Activated CD4-positive, alpha-beta T cell treated with anti-CD3 and anti-CD28 coated beads, Interleukin-2, amount 50 U/mL, for 48 hours (primary cell): ENCODE results near the gene P2RY6.

Experiments
- DNase-seq, 2 experiments: peaks; one replicate each; pipeline ENCODE4 v3.0.0-alpha.2; 2020

P2RY6 gene

DNA sequence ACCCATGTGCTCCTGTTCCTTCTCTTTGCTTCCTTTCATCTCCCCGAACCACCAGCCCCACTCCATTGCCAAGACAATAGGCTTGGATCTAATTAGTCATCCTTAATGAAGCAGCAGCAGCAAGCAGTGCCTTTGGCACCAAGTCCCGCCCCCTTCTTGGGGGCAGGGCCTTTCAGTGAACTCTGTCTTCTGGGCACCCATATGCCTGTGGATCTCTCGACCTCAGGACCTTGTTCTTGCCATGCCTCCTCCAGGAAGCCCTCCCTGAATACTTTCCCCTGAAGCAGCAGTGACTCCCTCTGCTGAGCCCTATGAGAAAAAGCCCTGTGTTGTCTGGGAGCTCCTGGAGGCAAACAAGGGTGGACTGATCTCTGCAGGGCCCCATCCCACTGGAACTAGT is 68.0 kb downstream of the P2RY6 start:
- DNase-seq, result no peak

GRCh38 chr11:73342633-73343032 is 70.5 kb downstream of the P2RY6 start:
- no peak for DNase-seq

GRCh38 chr11:73343076-73343873 is 71.1 kb downstream of the P2RY6 start:
- DNase-seq, result no peak

DNA sequence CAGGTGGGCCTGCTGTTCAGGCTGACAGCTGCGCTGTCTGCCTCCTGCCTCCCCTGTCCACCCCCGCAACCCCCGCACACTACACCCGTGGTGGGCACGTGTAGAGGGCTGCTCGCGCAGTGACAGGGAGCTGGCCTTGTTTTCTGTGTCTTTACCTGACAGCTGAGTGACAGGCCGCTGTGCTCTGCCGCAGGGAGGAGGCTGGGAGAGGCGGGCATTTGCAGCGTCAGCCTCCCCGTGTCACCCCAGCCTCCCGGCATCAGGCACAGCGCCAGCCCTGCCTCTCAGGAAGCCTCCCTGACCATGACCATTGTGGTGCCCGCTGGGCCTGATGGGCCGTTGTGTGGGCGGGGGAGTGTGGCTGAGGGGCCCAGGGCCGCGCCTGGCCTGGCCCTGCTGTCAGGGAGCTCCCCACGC is 72.1 kb downstream of the P2RY6 start:
- DNase-seq, result no peak

- no peak for DNase-seq
Measured at GRCh38 chr11:73345481-73346160, 73.5 kb downstream of the P2RY6 start.

GRCh38 chr11:73346186-73346935 is 74.2 kb downstream of the P2RY6 start:
- DNase-seq, result no peak

- DNase-seq, result no peak
Measured at GRCh38 chr11:73347067-73347466, 74.9 kb downstream of the P2RY6 start.
